ENCODE results near the gene TRIO.

Gene TRIO

DNA sequence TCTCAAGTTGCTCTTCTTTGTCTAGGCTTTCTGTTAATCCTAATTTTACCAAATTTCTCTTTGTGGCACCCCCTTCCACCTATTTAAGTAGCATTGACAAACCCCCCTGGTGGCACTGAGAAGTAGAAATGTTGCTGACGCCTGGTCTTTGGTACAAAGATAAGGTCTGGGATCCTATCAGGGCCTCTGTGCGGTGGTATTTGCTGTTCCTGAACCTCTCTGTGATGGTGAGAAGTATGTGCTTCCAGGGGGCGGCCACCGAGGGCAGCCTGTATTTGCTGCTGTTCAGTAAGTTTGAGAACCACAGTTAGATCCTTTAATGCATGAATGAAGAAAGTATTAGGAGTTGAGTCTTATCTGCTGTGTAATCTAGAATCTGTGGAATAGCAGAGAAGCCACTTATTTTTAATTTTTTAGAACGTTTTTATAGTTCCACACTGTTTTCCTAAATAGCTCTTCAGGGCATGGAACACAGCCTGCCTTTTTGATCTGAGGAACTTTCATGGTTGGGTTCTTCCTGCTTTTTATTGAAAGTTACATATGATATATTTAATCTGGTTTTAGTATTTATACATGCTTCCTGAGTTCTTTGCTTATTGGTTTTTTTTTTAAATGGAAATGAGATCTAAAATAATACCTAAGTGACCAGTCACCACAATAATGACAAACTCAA, 124.2 kb downstream of the TRIO start:
- TF ChIP-seq FOXP2 (optimal IDR thresholded peaks at IDR 0.05; ENCODE audit: borderline replicate concordance, extremely low read depth, extremely low read length, insufficient read depth) (no peak), TAF1 (IDR thresholded peaks at IDR 0.05; ENCODE audit: borderline replicate concordance, insufficient read depth, low read length) (no peak), SIN3A (IDR thresholded peaks at IDR 0.05; ENCODE audit: borderline replicate concordance, insufficient read depth, low read length) (no peak), POLR2AphosphoS5 (IDR thresholded peaks at IDR 0.05; ENCODE audit: low read depth, low read length) (no peak), REST (IDR thresholded peaks at IDR 0.05; ENCODE audit: insufficient read depth in 1 of 2, low read depth in 2 of 2, low read length in 2 of 2) (no peak)

DNA sequence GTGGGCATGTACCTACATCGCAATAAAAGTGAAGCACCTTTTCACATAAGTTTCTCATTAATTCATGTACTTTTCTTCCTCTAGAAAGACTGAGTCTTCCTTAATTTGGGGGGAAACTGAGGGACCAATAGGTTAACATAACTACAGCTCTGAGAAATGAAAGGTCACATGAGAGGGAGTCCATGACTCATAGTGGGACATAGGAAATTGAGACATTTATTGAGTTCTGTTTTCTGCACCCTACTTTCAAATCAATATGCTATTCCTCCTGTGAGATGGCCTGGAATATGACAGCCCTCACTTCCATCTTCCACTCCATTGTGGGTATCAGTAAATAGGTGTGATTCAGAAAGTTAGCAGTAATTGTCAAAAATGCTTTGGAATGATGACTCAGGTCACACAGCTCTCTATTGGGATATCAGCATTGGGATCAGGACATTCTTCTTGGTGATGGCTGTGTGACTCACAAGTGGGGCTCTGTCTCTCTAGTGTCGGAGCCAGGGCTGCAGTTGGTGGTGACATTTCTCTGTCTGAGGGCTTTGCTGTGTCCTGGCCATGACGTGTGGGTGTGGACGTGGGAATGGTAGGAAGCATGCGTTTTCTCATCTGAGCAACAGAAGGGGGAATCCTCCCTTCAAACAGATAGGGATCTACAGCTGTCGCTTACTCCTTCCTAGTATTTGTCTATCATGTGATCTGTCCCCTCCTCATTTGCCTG, 125.0 kb downstream of the TRIO start:
- TF ChIP-seq SIN3A (IDR thresholded peaks at IDR 0.05; ENCODE audit: borderline replicate concordance, insufficient read depth, low read length) (peak; percentile 94; the same call in 1 of the 2 replicates), POLR2AphosphoS5 (IDR thresholded peaks at IDR 0.05; ENCODE audit: low read depth, low read length) (no peak)

- no peak for TF ChIP-seq TAF1 (IDR thresholded peaks at IDR 0.05; ENCODE audit: borderline replicate concordance, insufficient read depth, low read length)
Measured at GRCh38 chr5:14268738-14269137, 125.6 kb downstream of the TRIO start.

DNA sequence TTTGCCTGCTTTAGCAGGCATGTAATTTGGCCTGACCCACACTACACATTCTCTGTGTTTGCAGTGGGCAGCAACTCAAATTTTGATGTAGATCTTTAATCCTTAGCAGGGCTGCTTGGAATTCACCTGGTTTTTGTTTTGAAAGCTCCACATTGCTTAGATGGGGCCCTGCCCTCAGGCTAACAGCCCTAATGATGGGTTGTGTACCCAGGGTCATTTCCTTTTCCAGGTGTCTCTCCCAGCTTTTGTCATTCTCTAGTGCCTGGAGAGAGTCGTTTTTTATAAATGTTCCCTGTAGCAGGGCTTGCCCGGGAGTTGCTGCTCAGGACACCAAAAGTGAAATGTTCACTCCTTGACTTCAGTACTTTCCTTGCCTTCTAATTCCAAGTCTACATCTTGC, 126.3 kb downstream of the TRIO start:
- no peak for TF ChIP-seq SIN3A (IDR thresholded peaks at IDR 0.05; ENCODE audit: borderline replicate concordance, insufficient read depth, low read length)
- TF ChIP-seq POLR2AphosphoS5 (IDR thresholded peaks at IDR 0.05; ENCODE audit: low read depth, low read length), result no peak
- TF ChIP-seq TAF1 (IDR thresholded peaks at IDR 0.05; ENCODE audit: borderline replicate concordance, insufficient read depth, low read length), result no peak
- no peak for TF ChIP-seq FOXP2 (optimal IDR thresholded peaks at IDR 0.05; ENCODE audit: borderline replicate concordance, extremely low read depth, extremely low read length, insufficient read depth)
- no peak for TF ChIP-seq REST (IDR thresholded peaks at IDR 0.05; ENCODE audit: insufficient read depth in 1 of 2, low read depth in 2 of 2, low read length in 2 of 2)

GRCh38 chr5:14270209-14270702, 127.1 kb downstream of the TRIO start:
- no peak for TF ChIP-seq POLR2AphosphoS5 (IDR thresholded peaks at IDR 0.05; ENCODE audit: low read depth, low read length)
- TF ChIP-seq SIN3A (IDR thresholded peaks at IDR 0.05; ENCODE audit: borderline replicate concordance, insufficient read depth, low read length), result 0 out of 2 replicates have a peak, but pooled peaks have one; percentile 15

DNA sequence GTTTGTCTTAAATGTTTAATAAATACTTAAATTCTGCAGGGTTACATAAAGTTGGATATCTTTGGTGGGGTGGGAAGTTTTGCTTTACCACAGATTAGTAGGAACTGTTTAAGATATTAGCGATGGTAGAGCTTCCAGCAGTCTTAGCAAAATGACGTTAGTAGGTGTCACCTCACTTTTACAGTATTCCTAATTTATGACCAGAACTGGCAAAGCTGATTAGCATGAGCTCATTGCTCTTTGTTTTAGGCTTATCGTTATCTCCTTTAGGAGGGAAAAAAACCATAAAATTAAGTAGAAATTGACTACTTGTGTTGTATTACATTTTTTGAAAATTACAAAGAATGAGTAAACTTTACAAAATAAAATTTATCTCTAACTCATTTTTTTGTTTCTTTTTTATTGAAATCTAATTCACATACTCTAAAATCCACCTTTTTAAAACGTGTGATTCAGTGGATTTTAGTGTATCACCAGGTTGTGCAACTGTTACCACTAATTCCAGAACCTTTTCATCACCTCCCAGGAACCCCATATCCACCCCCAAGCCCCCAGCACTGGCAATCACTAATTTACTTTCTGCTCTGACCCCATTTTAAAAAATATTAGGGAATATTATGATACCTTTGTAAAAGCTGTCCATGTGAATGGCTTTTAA, 129.5 kb downstream of the TRIO start:
- no peak for TF ChIP-seq TAF1 (IDR thresholded peaks at IDR 0.05; ENCODE audit: borderline replicate concordance, insufficient read depth, low read length)
- no peak for TF ChIP-seq SIN3A (IDR thresholded peaks at IDR 0.05; ENCODE audit: borderline replicate concordance, insufficient read depth, low read length)
- TF ChIP-seq POLR2AphosphoS5 (IDR thresholded peaks at IDR 0.05; ENCODE audit: low read depth, low read length), result no peak
- TF ChIP-seq FOXP2 (optimal IDR thresholded peaks at IDR 0.05; ENCODE audit: borderline replicate concordance, extremely low read depth, extremely low read length, insufficient read depth), result no peak
- no peak for TF ChIP-seq REST (IDR thresholded peaks at IDR 0.05; ENCODE audit: insufficient read depth in 1 of 2, low read depth in 2 of 2, low read length in 2 of 2)

Measured in PFSK-1 (cell line).